GM21529 (cell line): ENCODE results near the gene LAMA2.

Experiments used
- ATAC-seq: cut with Tn5 transposase; IDR thresholded peaks from one replicate; pipeline ENCODE4 v1.9.1; 2021; ENCODE audit not compliant: unreplicated experiment

LAMA2 gene

GRCh38 chr6:129544892-129545612 lies 662.1 kb downstream of the LAMA2 start:
- ATAC-seq, result no peak

DNA sequence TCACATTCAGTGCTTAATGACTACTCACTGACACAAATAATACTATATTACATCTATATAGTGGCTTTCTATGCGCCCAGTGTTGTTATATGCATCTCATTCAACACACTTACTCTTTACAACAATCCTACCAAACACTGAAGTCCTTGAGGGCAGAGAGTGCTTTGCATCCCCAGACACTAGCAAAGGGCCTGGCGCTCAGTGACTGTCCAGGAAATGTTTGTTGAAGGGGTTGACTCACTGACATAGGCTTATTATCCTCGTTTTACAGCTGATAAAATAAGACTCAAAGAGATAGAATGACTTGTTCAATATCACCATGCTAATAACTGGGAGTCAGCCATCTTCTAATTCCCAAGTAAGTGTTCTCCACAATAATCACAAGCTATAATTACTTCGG lies 663.8 kb downstream of the LAMA2 start:
- ATAC-seq, result no peak

- ATAC-seq, result no peak
Observed at GRCh38 chr6:129551486-129551885, 668.5 kb downstream of the LAMA2 start.

- no peak for ATAC-seq
Observed at GRCh38 chr6:129552413-129552812, 669.5 kb downstream of the LAMA2 start.

GRCh38 chr6:129555206-129555832 lies 672.4 kb downstream of the LAMA2 start:
- no peak for ATAC-seq

- ATAC-seq, result no peak
Observed at GRCh38 chr6:129558248-129558647, 675.3 kb downstream of the LAMA2 start.

DNA sequence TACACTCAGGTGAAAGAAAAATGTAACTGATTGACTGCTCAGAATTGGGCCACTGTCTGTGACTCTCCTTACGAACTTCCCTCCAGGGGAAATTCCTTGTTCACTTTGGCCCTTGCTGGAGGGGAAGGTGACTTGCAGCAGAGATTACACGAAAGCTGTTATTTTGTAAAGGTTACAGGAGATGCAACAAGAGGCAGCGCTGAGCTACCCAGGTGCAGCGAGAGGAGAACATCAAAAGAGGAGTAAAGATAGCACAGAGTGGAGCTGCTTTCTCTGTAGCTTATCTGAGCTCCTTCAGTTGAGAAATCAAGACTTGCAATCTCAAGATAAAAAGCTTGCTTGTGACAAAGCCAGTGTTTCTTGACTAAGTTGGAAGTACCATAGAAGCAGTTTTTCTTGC lies 682.4 kb downstream of the LAMA2 start:
- no peak for ATAC-seq

GRCh38 chr6:129565811-129566210 lies 682.9 kb downstream of the LAMA2 start:
- no peak for ATAC-seq
